ENCODE results near the gene SCUBE3. TPM values are rescaled to one million over a fixed set of nuclear protein-coding genes. Genes with fewer than 3 reads are reported as not detected.

Gene SCUBE3
- total and polyA plus RNA-seq, 2 of the 13 experiments (the other 11 are each of a cell fraction or from before 2014, with no cell fraction given) = not detected

DNA sequence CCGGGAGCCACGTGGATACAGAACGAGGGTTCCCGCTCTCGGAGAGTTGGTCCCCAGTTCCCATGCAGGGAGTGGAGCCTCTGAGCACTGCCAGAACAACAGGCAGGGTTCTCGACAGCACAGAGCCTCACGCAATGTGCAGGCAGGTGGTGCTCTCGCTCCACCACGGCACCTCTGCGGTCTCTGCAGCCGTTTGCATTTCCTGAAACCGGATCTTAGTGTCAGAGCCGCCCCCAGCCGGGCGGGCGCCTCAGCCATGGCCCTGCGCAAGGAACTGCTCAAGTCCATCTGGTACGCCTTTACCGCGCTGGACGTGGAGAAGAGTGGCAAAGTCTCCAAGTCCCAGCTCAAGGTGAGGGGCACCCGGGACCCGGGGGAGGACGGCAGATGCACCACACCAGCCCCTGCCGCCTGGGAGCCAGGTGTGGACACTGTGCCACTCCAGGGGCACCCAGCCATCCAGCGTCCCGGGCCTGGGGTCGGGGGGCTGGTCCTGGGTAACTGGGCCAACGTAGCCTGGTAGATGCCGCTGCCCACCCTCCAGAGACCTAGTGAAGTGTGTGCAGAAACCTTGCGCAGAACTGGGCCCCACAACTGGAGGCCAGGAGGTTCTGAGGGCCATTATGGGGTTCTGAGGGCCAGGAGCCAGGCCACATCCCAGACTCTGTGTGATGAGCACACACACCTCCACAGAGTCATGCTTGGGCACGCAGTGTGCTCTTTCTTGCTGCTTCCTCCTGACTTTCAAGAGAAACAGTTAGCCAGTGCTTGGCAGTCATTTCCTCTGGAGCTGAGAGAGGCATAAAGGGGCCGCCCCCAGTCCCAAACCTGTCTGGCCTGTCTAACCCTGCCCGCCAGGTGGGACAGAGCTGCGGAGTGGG lies 84.1 kb downstream of the SCUBE3 start, which contains the start of gene DEF6 (continued):
- TF ChIP-seq, protein P1, sequence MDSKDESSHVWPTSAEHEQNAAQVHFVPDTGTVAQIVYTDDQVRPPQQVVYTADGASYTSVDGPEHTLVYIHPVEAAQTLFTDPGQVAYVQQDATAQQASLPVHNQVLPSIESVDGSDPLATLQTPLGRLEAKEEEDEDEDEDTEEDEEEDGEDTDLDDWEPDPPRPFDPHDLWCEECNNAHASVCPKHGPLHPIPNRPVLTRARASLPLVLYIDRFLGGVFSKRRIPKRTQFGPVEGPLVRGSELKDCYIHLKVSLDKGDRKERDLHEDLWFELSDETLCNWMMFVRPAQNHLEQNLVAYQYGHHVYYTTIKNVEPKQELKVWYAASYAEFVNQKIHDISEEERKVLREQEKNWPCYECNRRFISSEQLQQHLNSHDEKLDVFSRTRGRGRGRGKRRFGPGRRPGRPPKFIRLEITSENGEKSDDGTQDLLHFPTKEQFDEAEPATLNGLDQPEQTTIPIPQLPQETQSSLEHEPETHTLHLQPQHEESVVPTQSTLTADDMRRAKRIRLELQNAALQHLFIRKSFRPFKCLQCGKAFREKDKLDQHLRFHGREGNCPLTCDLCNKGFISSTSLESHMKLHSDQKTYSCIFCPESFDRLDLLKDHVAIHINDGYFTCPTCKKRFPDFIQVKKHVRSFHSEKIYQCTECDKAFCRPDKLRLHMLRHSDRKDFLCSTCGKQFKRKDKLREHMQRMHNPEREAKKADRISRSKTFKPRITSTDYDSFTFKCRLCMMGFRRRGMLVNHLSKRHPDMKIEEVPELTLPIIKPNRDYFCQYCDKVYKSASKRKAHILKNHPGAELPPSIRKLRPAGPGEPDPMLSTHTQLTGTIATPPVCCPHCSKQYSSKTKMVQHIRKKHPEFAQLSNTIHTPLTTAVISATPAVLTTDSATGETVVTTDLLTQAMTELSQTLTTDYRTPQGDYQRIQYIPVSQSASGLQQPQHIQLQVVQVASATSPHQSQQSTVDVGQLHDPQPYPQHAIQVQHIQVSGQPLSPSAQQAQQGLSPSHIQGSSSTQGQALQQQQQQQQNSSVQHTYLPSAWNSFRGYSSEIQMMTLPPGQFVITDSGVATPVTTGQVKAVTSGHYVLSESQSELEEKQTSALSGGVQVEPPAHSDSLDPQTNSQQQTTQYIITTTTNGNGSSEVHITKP (CRISPR knock-in tag; IDR thresholded peaks at IDR 0.05; ENCODE audit: low read depth) = no peak; the same call in 1 of the 2 replicates
- TF ChIP-seq, protein P2, sequence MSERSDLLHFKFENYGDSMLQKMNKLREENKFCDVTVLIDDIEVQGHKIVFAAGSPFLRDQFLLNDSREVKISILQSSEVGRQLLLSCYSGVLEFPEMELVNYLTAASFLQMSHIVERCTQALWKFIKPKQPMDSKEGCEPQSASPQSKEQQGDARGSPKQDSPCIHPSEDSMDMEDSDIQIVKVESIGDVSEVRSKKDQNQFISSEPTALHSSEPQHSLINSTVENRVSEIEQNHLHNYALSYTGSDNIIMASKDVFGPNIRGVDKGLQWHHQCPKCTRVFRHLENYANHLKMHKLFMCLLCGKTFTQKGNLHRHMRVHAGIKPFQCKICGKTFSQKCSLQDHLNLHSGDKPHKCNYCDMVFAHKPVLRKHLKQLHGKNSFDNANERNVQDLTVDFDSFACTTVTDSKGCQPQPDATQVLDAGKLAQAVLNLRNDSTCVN (CRISPR knock-in tag; IDR thresholded peaks at IDR 0.05; ENCODE audit: borderline replicate concordance) = peak; percentile 86
- TF ChIP-seq, protein P3, sequence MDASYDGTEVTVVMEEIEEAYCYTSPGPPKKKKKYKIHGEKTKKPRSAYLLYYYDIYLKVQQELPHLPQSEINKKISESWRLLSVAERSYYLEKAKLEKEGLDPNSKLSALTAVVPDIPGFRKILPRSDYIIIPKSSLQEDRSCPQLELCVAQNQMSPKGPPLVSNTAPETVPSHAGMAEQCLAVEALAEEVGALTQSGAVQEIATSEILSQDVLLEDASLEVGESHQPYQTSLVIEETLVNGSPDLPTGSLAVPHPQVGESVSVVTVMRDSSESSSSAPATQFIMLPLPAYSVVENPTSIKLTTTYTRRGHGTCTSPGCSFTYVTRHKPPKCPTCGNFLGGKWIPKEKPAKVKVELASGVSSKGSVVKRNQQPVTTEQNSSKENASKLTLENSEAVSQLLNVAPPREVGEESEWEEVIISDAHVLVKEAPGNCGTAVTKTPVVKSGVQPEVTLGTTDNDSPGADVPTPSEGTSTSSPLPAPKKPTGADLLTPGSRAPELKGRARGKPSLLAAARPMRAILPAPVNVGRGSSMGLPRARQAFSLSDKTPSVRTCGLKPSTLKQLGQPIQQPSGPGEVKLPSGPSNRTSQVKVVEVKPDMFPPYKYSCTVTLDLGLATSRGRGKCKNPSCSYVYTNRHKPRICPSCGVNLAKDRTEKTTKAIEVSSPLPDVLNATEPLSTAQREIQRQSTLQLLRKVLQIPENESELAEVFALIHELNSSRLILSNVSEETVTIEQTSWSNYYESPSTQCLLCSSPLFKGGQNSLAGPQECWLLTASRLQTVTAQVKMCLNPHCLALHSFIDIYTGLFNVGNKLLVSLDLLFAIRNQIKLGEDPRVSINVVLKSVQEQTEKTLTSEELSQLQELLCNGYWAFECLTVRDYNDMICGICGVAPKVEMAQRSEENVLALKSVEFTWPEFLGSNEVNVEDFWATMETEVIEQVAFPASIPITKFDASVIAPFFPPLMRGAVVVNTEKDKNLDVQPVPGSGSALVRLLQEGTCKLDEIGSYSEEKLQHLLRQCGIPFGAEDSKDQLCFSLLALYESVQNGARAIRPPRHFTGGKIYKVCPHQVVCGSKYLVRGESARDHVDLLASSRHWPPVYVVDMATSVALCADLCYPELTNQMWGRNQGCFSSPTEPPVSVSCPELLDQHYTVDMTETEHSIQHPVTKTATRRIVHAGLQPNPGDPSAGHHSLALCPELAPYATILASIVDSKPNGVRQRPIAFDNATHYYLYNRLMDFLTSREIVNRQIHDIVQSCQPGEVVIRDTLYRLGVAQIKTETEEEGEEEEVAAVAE (CRISPR knock-in tag; IDR thresholded peaks at IDR 0.05; ENCODE audit: borderline replicate concordance) = peak; percentile 59; the same call in 1 of the 2 replicates
- TF ChIP-seq PREB (CRISPR knock-in tag; IDR thresholded peaks at IDR 0.05) (no peak), ZNF33B (CRISPR knock-in tag; IDR thresholded peaks at IDR 0.05) (peak; percentile 91), MTA1 (CRISPR knock-in tag; IDR thresholded peaks at IDR 0.05; ENCODE audit: borderline replicate concordance) (peak; percentile 89; the same call in 1 of the 2 replicates), RBAK (CRISPR knock-in tag; IDR thresholded peaks at IDR 0.05) (no peak), CCDC6 (CRISPR knock-in tag; IDR thresholded peaks at IDR 0.05) (no peak), ZNF251 (CRISPR knock-in tag; IDR thresholded peaks at IDR 0.05) (no peak), SIN3B (IDR thresholded peaks at IDR 0.05; ENCODE audit: low read length) (peak; percentile 62; the same call in 1 of the 2 replicates), NCOA1 (CRISPR knock-in tag; IDR thresholded peaks at IDR 0.05) (no peak), HOXA5 (CRISPR knock-in tag; IDR thresholded peaks at IDR 0.05) (peak; percentile 81; the same call in 1 of the 2 replicates), ZFP41 (CRISPR knock-in tag; IDR thresholded peaks at IDR 0.05; ENCODE audit: borderline replicate concordance) (peak; percentile 53; the same call in 1 of the 2 replicates), ZBTB43 (CRISPR knock-in tag; conservative IDR thresholded peaks at IDR 0.05) (0 out of 2 replicates have a peak, but pooled peaks have one; percentile 16)
